Uterus (tissue), 4 donors: ENCODE results near the gene TRIO. TPM values are rescaled to one million over a fixed set of nuclear protein-coding genes. Genes with fewer than 3 reads are reported as not detected.

Source experiments
- DNase-seq, 2 donors: peaks; one replicate each; pipeline ENCODE4 v3.0.0-alpha.2; 2019 to 2020
- H3K27ac ChIP-seq, 2 donors: fragments of 200-600 bp; sonication (generic); 1 replicate in 1 of 2; 2 replicates in 1 of 2; pipeline ENCODE4 v1.5.1; 2016 to 2018
- H3K27me3 ChIP-seq, 2 donors: fragments of 200-600 bp; sonication (generic); one replicate each; pipeline ENCODE4 v1.5.1; 2018 to 2019; ENCODE audit warnings: control low read depth in 1 of 2
- H3K36me3 ChIP-seq, 2 donors: fragments of 200-600 bp; sonication (generic); one replicate each; pipeline ENCODE4 v1.5.1; 2019; ENCODE audit warnings: control low read depth in 1 of 2
- H3K4me1 ChIP-seq, 2 donors: fragments of 200-600 bp; sonication (generic); one replicate each; pipeline ENCODE4 v1.5.1; 2018 to 2019; ENCODE audit warnings: control low read depth in 1 of 2
- H3K4me3 ChIP-seq, 2 donors: fragments of 200-600 bp; sonication (generic); 1 replicate in 1 of 2; 2 replicates in 1 of 2; pipeline ENCODE4 v1.5.1; 2018 to 2019; ENCODE audit warnings: mild to moderate bottlenecking in 1 of 2
- H3K9me3 ChIP-seq, 2 donors: fragments of 200-600 bp; sonication (generic); one replicate each; pipeline ENCODE4 v1.5.1; 2019; ENCODE audit warnings: control low read depth in 1 of 2
- CTCF ChIP-seq, 4 experiments: fragments of 200-600 bp in 2 of 4; fragments of 450-650 bp in 2 of 4; sonication (generic) in 2 of 4; IDR thresholded peaks; one replicate each; pipeline ENCODE4 v1.5.1; 2016 to 2019; ENCODE audit warnings: antibody characterized with exemption in 4 of 4, mild to moderate bottlenecking in 2 of 4, moderate library complexity in 1 of 4
- POLR2A ChIP-seq, 2 donors: fragments of 450-650 bp; IDR thresholded peaks; one replicate each; pipeline ENCODE4 v1.6.1; 2016; ENCODE audit warnings: antibody characterized with exemption in 2 of 2, mild to moderate bottlenecking in 1 of 2, moderate library complexity in 1 of 2
- intact Hi-C: fragments of 100-400 bp; cut with DNase I; formaldehyde crosslinking; loops from one replicate; pipeline ENCODE4 v1.15.1; 2023; ENCODE audit warnings: low total_unique reads
- total RNA-seq, 4 donors: library from RNA; depleted of rRNA in 3 of 4; stranded (reverse); fragments of >200 nt in 3 of 4; gene quantifications; one replicate each; pipeline versions ENCODE4 v1.1.0 to v1.2.4, GENCODE V29; 2014 to 2023
- donor health status: DM: yes; HTN: yes; CAD: no.

Gene TRIO
- total RNA-seq, 4 donors from 2014 or later, result 93.5 to 234 (median 207) TPM

- intact Hi-C loops, result no loop called here
- no peak overlapping the region for H3K4me3 ChIP-seq
- no peaks in the 10 kb centered on the region for H3K9me3 ChIP-seq
- DNase-seq, result no peak
- H3K27me3 ChIP-seq, result no peaks in the 10 kb centered on the region
- H3K4me1 ChIP-seq, result no peaks in the 10 kb centered on the region
- TF ChIP-seq CTCF (IDR thresholded peaks at IDR 0.05), result no peak
- H3K27ac ChIP-seq, result no peak overlapping the region
- H3K36me3 ChIP-seq, result no peaks in the 10 kb centered on the region
Measured at GRCh38 chr5:14129123-14129522, 14.0 kb upstream of the TRIO start.

- no peak for DNase-seq
- Histone ChIP-seq H3K36me3 (no peaks in the 10 kb centered on the region), H3K27me3 (no peaks in the 10 kb centered on the region), H3K4me1 (no peaks in the 10 kb centered on the region), H3K4me3 (no peak overlapping the region), H3K9me3 (no peaks in the 10 kb centered on the region), H3K27ac (no peak overlapping the region)
- intact Hi-C loops, result no loop called here
- TF ChIP-seq POLR2A (IDR thresholded peaks at IDR 0.05), result no peak
- TF ChIP-seq CTCF (IDR thresholded peaks at IDR 0.05), result no peak
Measured at GRCh38 chr5:14131855-14132503, 11.2 kb upstream of the TRIO start.

- intact Hi-C loops, result no loop called here
- TF ChIP-seq POLR2A (IDR thresholded peaks at IDR 0.05), result no peak
Measured at GRCh38 chr5:14133394-14133793, 9.7 kb upstream of the TRIO start.

GRCh38 chr5:14134083-14134482 lies 9.1 kb upstream of the TRIO start:
- Histone ChIP-seq H3K4me3 (no peak overlapping the region), H3K27me3 (no peaks in the 10 kb centered on the region), H3K27ac (no peak overlapping the region), H3K36me3 (no peaks in the 10 kb centered on the region), H3K4me1 (no peaks in the 10 kb centered on the region), H3K9me3 (no peaks in the 10 kb centered on the region)
- no peak for DNase-seq
- intact Hi-C loops, result no loop called here
- no peak for TF ChIP-seq POLR2A (IDR thresholded peaks at IDR 0.05)

More at GRCh38 chr5:14133394-14133793, 9.7 kb upstream of the TRIO start:
- Histone ChIP-seq H3K27ac (no peak overlapping the region), H3K9me3 (no peaks in the 10 kb centered on the region), H3K4me1 (no peaks in the 10 kb centered on the region), H3K27me3 (no peaks in the 10 kb centered on the region), H3K4me3 (no peak overlapping the region), H3K36me3 (no peaks in the 10 kb centered on the region)
- no peak for DNase-seq

- Histone ChIP-seq H3K27me3 (no peaks in the 10 kb centered on the region), H3K27ac (no peak overlapping the region), H3K4me3 (no peak overlapping the region), H3K4me1 (no peaks in the 10 kb centered on the region), H3K36me3 (no peaks in the 10 kb centered on the region), H3K9me3 (no peaks in the 10 kb centered on the region)
- no peak for DNase-seq
- intact Hi-C loops, result no loop called here
- TF ChIP-seq POLR2A (IDR thresholded peaks at IDR 0.05), result no peak
- TF ChIP-seq CTCF (IDR thresholded peaks at IDR 0.05), result no peak
Measured at GRCh38 chr5:14134771-14135170, 8.4 kb upstream of the TRIO start.

- TF ChIP-seq CTCF (IDR thresholded peaks at IDR 0.05), result no peak
- no peak for TF ChIP-seq POLR2A (IDR thresholded peaks at IDR 0.05)
- intact Hi-C loops, result no loop called here
- H3K4me1 ChIP-seq, result no peaks in the 10 kb centered on the region
- H3K4me3 ChIP-seq, result no peak overlapping the region
- H3K9me3 ChIP-seq, result no peaks in the 10 kb centered on the region
- no peaks in the 10 kb centered on the region for H3K36me3 ChIP-seq
- H3K27ac ChIP-seq, result no peak overlapping the region
- no peak for DNase-seq
- no peaks in the 10 kb centered on the region for H3K27me3 ChIP-seq
Measured at GRCh38 chr5:14135621-14136020, 7.5 kb upstream of the TRIO start.
